Mesodermal cell (in vitro differentiated cells): Measurements from ENCODE around the gene PRDM10.
"Not testable (repeated sequence)": the region's sequence is repeated elsewhere in the genome, so short reads cannot be mapped to it uniquely, and the experiment has no call there.

Source experiments
- H3K27ac ChIP-seq: 2 replicates; pipeline ENCODE4 v1.7.0; 2013; ENCODE audit warnings: mild to moderate bottlenecking, low read depth, low read length, moderate library complexity; ENCODE audit not compliant: severe bottlenecking
- H3K36me3 ChIP-seq: 2 replicates; pipeline ENCODE4 v1.7.1; 2013; ENCODE audit warnings: mild to moderate bottlenecking, low read length, moderate library complexity; ENCODE audit not compliant: control insufficient read depth, insufficient read depth
- H3K4me1 ChIP-seq: one replicate; pipeline ENCODE4 v1.7.1; 2013; ENCODE audit warnings: mild to moderate bottlenecking, low read length; ENCODE audit not compliant: insufficient read depth, control insufficient read depth, poor library complexity, severe bottlenecking
- H3K4me3 ChIP-seq: 2 replicates; pipeline ENCODE4 v1.7.0; 2013; ENCODE audit warnings: low read length, control low read depth, mild to moderate bottlenecking; ENCODE audit not compliant: insufficient read depth, poor library complexity, severe bottlenecking; ENCODE audit errors: extremely low read depth
- H3K9me3 ChIP-seq: 2 replicates; pipeline ENCODE4 v1.7.1; 2013; ENCODE audit warnings: mild to moderate bottlenecking, low read length, moderate library complexity; ENCODE audit not compliant: control insufficient read depth
- WGBS, 2 experiments: methylation state at CpG; one replicate each; pipeline ENCODE4 v1.1.5; 2013; ENCODE audit warnings: missing lambda C conversion rate in 2 of 2; ENCODE audit not compliant: insufficient coverage in 2 of 2; 5-methylcytosine and 5-hydroxymethylcytosine counted together

Gene PRDM10

DNA sequence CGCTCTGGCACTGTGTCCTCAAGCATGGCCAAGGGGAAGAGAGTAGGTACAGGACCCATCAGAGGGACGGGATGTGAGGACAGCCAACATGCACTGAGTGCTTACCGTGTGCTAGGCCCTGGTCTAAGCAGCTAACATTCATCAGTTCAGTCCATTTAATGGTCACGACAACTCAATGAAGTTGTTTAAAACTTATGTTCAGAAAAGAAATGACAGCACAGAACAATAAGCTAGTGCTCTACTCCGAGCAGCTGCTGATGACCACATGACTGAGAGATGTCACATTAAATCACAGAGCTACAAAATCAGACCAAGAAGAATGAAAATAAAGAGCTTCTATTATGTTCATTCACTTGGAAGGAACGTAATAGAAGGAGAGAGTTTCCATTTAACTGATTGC is 26.3 kb downstream of the PRDM10 start:
- peaks cover 3% of the 10 kb centered on the region for H3K4me1 ChIP-seq
- H3K36me3 ChIP-seq: no peaks in the 10 kb centered on the region
- WGBS, 2 experiments: 93 to 100% methylated on average over 3 to 5 of the region's 6 CpGs
- no peaks in the 10 kb centered on the region for H3K9me3 ChIP-seq
- no peak overlapping the region for H3K4me3 ChIP-seq
- no peak overlapping the region for H3K27ac ChIP-seq

DNA sequence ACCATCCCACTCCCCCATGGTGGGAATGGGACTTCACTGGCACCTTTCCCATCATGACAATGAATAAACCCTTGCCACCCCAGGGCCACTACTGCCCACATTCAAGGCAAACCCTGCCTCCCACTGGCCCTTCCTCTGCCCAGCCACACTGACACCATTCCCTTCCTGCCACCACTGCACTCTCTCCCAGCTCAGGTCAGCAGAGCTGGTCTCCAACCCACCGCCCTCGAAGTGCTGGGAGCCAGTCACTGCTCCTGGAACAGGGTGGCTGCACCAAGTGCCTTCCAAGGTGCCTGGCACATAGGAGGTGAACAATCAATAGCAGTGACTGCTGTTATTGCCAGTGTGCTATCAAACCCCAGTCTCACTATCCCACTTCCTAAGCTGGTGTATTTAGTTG is 27.1 kb downstream of the PRDM10 start:
- peaks cover 3% of the 10 kb centered on the region for H3K4me1 ChIP-seq
- H3K36me3 ChIP-seq: no peaks in the 10 kb centered on the region
- WGBS, 2 experiments: 86 to 100% methylated on average over 2 of the region's 2 CpGs
- H3K27ac ChIP-seq: no peak overlapping the region
- no peaks in the 10 kb centered on the region for H3K9me3 ChIP-seq
- H3K4me3 ChIP-seq: no peak overlapping the region

GRCh38 chr11:129974672-129975071 is 28.0 kb downstream of the PRDM10 start:
- Histone ChIP-seq H3K4me1 (peaks cover 3% of the 10 kb centered on the region), H3K27ac (no peak overlapping the region), H3K9me3 (no peaks in the 10 kb centered on the region), H3K4me3 (no peak overlapping the region), H3K36me3 (no peaks in the 10 kb centered on the region)
- WGBS, 2 experiments: 96 to 97% methylated on average over 11 of the region's 11 CpGs

DNA sequence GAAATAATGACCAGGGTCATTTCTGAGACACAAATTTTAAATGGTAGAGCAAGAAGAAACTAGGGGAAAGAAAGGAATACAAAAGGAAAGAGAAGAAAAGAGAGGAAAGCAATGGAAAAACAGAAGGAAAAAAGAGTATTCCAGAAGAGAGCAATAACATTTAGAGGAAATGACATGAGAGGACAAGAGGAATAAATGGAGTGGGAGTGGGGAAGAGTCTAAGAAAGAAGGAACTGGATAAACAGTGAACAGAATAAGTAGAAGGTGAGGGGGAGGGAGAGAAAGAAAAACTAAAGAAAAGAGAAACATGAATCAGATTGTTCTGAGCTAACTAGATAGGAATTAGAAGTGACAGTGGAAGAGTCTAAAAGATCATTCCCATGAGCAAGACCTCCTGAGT is 28.4 kb downstream of the PRDM10 start:
- Histone ChIP-seq H3K27ac (no peak overlapping the region), H3K36me3 (no peaks in the 10 kb centered on the region), H3K4me1 (peaks cover 3% of the 10 kb centered on the region), H3K9me3 (no peaks in the 10 kb centered on the region), H3K4me3 (no peak overlapping the region)

GRCh38 chr11:129973809-129974208 is 28.8 kb downstream of the PRDM10 start:
- Histone ChIP-seq H3K9me3 (no peaks in the 10 kb centered on the region), H3K36me3 (no peaks in the 10 kb centered on the region), H3K4me3 (no peak overlapping the region), H3K4me1 (peaks cover 3% of the 10 kb centered on the region), H3K27ac (no peak overlapping the region)
- 10 to 24% methylated on average over 2 to 4 of the region's 5 CpGs for WGBS, 2 experiments

DNA sequence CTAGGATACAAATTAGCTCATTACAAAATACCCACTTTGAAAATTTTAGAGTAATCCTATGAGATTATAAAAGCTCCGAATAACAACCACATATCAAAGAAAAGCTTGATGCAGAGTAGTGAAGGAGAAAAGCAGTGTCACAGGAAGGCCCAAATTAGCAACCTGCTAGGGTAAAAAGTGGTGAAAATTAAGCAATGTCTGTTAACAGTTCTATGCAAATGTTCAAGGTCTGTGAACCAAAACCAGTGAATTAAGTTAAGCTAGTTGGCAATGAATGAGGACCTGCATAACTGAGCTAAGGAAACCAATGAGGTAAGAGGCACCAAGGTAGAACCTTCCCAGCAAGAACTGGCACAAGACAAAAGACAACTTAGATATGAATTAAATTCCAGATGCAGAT is 29.6 kb downstream of the PRDM10 start:
- no CpG with 5 or more reads among the region's 1 CpG for WGBS, 2 experiments
- Histone ChIP-seq H3K27ac (no peak overlapping the region), H3K4me3 (no peak overlapping the region), H3K4me1 (peaks cover 3% of the 10 kb centered on the region), H3K36me3 (no peaks in the 10 kb centered on the region), H3K9me3 (no peaks in the 10 kb centered on the region)

DNA sequence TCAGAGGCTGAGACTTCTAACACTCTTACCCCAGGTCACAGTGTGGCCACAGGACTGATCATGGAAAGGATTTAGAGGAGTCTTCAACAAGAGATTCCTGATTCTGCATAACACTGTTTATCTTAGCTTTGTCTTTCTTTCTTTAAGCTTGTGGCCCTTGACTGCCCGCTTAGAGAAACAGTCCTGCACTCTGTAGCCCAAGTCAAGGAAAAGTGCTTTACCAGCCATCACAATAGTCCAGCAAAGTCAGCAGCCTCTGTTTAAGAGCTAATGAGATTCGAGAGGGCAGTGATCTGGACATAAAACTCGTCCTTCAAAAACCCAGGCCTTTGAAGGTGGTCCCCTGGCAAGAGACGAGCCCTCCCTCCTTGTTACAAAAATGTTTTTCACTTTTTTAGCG is 30.0 kb downstream of the PRDM10 start:
- Histone ChIP-seq H3K4me3 (no peak overlapping the region), H3K36me3 (no peaks in the 10 kb centered on the region), H3K9me3 (no peaks in the 10 kb centered on the region), H3K27ac (no peak overlapping the region), H3K4me1 (peaks cover 3% of the 10 kb centered on the region)
- whole genome bisulfite sequencing, 2 experiments: 83 to 100% methylated on average over 1 of the region's 5 CpGs

DNA sequence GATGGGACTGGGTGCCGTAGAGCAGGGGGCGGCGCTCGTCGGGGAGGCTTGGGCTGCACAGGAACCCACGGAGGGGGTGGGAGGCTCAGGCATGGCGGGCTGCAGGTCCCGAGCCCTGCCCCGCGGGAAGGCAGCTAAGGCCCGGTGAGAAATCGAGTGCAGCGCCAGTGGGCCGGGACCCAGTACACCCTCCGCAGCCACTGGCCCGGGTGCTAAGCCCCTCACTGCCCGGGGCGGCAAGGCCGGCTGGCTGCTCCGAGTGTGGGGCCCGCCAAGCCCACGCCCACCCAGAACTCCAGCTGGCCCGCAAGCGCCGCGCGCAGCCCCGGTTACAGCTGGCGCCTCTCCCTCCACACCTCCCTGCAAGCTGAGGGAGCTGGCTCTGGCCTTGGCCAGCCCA is 30.8 kb downstream of the PRDM10 start:
- not testable (repeated sequence) for H3K27ac ChIP-seq, H3K4me1 ChIP-seq, H3K36me3 ChIP-seq, H3K4me3 ChIP-seq, H3K9me3 ChIP-seq
- 96 to 97% methylated on average over 10 to 23 of the region's 29 CpGs for WGBS, 2 experiments

GRCh38 chr11:129969920-129970319 is 32.7 kb downstream of the PRDM10 start:
- H3K9me3 ChIP-seq: no peaks in the 10 kb centered on the region
- no peak overlapping the region for H3K4me3 ChIP-seq
- peaks cover 8% of the 10 kb centered on the region for H3K4me1 ChIP-seq
- no peaks in the 10 kb centered on the region for H3K36me3 ChIP-seq
- H3K27ac ChIP-seq: no peak overlapping the region
- WGBS, 2 experiments: no CpG with 5 or more reads among the region's 2 CpGs

DNA sequence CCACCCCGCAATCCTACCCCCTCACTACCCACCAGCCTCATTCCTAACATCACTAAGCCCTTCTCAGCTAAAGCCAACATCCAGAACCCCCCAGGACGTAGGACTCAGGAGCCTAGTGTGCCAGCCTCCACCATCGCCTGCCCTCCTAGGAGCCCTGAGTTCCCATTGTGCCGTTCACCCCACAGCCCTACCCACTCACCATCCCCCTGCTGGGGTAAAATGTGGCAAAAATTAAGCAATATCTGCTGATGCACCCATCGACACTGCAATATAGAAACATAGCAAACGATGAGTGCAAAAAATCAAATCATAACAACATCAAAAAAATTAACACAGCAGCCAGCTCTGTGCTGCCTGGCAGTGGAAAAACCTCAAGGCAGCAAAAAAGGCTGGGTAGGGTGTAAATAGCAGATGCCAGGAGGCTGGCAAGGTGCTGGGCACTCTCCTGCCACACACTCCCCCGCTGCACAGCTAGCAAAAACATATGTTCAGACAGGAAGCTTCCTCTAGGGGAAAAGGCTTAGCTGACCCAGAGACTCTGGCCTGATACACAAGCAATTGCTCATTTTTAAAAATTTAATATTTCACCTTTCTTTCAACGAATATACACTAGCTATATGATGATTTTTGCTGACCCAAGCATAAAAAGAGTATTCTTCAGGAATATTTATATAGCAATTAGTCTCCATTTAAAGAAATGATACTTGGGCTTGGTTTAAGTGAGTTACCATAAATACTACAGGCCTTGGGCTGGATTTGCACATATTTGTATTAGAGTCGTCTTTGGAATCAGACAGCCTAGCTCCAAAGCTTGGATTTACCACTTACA is 33.8 kb downstream of the PRDM10 start:
- no peak overlapping the region for H3K4me3 ChIP-seq
- no peak overlapping the region for H3K27ac ChIP-seq
- H3K9me3 ChIP-seq: no peaks in the 10 kb centered on the region
- WGBS, 2 experiments: 67 to 100% methylated on average over 1 to 4 of the region's 9 CpGs
- H3K4me1 ChIP-seq: peaks cover 8% of the 10 kb centered on the region
- no peaks in the 10 kb centered on the region for H3K36me3 ChIP-seq

- no peaks in the 10 kb centered on the region for H3K9me3 ChIP-seq
- H3K27ac ChIP-seq: no peak overlapping the region
- 100% methylated on average over 2 of the region's 3 CpGs; no CpG with 5 or more reads in 1 of the 2 experiments for WGBS, 2 experiments
- no peak overlapping the region for H3K4me3 ChIP-seq
- H3K36me3 ChIP-seq: no peaks in the 10 kb centered on the region
- H3K4me1 ChIP-seq: peaks cover 5% of the 10 kb centered on the region
These were observed 34.6 kb downstream of the PRDM10 start for GRCh38 chr11:129967996-129968395.
